Stimulated activated memory B cell treated with anti-CD40 and anti-IgM and Interleukin-4, amounts not matched to agents 10 μg/mL and 1 μg/mL and 100 μg/mL, for 72 hours (primary cell): ENCODE data around the gene PTPRF.

ENCODE experiments used
- ATAC-seq: fragments of 150-1000 bp; cut with Tn5 transposase; 2 replicates; pipeline ENCODE4 v1.10.0; 2021
- H3K27ac Mint-ChIP-seq: one replicate; pipeline ENCODE4 v1.8.0; 2022; ENCODE audit warnings: mild to moderate bottlenecking, mixed read lengths
- H3K27me3 Mint-ChIP-seq: one replicate; pipeline ENCODE4 v1.8.0; 2022; ENCODE audit warnings: mixed read lengths
- H3K36me3 Mint-ChIP-seq: one replicate; pipeline ENCODE4 v1.8.0; 2022; ENCODE audit warnings: mixed read lengths
- H3K4me1 Mint-ChIP-seq: one replicate; pipeline ENCODE4 v1.8.0; 2022; ENCODE audit warnings: mixed read lengths
- H3K4me3 Mint-ChIP-seq: one replicate; pipeline ENCODE4 v1.8.0; 2022; ENCODE audit warnings: mild to moderate bottlenecking, moderate library complexity, mixed read lengths
- H3K9me3 Mint-ChIP-seq: one replicate; pipeline ENCODE4 v1.8.0; 2022; ENCODE audit warnings: mixed read lengths

Gene PTPRF

DNA sequence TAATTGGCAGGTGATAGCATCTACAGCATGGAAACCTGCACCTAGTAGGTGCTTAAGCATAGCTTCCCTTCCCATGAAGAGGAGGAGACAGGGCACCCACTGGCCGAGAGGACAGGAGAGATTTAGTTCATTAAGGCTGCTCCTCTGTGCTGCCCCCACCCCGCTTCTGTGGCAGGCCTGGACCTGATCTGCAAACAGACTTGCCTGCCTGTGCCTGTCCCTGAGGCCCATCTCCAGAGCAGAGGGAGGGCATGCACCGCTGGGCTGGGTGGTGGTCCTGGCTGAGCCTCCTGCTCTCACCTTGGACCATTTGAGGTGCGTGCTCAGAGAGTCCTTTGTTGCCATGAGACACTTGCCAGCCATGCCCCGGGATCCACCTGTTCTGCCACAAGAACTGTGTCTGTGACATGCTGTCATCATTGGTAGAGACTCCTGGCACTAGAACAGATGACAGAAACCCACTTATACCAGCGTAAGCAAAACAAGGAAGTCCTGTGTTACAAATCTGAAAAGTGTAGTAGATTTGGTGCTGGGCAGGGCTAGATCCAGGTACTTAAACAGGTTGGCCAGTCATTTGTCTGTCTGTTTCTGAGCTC, 55.6 kb downstream of the PTPRF start:
- no peaks in the 10 kb centered on the region for H3K4me1 Mint-ChIP-seq
- H3K27me3 Mint-ChIP-seq: peaks cover 7% of the 10 kb centered on the region

DNA sequence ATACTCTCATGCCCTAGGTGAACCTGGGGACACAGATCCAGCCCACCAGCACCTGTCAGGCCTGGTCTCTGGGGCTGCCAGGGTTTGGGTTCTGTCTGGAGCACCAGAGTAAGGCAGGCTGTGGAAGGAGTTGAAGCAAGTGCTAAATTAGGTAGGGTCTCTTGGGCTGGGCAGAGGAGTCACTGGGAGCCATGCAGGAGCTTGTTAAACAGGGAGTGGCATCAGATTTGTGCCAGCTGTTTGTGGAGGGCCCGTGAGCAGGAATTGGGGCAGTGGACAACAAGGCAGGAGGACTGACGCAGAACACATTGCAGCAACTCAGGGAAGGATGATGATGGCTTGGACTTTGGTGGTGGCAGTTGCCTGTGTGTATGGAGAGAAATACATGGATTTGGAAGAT, 56.3 kb downstream of the PTPRF start:
- Mint-ChIP-seq H3K27ac (no peak overlapping the region), H3K9me3 (no peaks in the 10 kb centered on the region), H3K4me1 (no peaks in the 10 kb centered on the region), H3K27me3 (peaks cover 7% of the 10 kb centered on the region), H3K4me3 (no peak overlapping the region), H3K36me3 (no peaks in the 10 kb centered on the region)
- ATAC-seq: no peak

More for the DNA sequence above, 55.6 kb downstream of the PTPRF start:
- ATAC-seq: no peak
- no peaks in the 10 kb centered on the region for H3K9me3 Mint-ChIP-seq
- no peaks in the 10 kb centered on the region for H3K36me3 Mint-ChIP-seq
- no peak overlapping the region for H3K27ac Mint-ChIP-seq
- no peak overlapping the region for H3K4me3 Mint-ChIP-seq

DNA sequence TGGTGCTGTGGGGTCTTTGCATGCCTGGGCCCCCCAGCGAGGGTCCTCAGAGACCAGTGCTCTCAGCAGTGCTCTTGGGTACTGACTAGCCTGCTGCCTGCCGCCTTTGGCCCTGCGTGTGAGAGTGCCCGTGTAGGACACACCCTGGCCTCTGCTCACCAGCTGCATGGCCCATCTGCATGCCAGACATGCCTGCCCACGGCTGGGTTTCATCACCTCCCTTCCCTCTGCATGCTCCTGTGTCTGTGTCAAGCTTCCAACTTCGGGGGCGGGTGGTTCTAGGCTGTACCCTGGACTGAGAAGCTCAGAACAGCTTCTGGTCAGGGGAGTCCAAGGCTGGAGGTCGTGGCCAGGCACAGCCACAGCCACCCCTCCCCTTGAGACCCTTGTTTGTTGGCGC, 56.9 kb downstream of the PTPRF start:
- ATAC-seq: no peak
- Mint-ChIP-seq H3K27me3 (peaks cover 9% of the 10 kb centered on the region), H3K9me3 (no peaks in the 10 kb centered on the region), H3K4me3 (no peak overlapping the region), H3K27ac (no peak overlapping the region), H3K4me1 (no peaks in the 10 kb centered on the region), H3K36me3 (no peaks in the 10 kb centered on the region)

DNA sequence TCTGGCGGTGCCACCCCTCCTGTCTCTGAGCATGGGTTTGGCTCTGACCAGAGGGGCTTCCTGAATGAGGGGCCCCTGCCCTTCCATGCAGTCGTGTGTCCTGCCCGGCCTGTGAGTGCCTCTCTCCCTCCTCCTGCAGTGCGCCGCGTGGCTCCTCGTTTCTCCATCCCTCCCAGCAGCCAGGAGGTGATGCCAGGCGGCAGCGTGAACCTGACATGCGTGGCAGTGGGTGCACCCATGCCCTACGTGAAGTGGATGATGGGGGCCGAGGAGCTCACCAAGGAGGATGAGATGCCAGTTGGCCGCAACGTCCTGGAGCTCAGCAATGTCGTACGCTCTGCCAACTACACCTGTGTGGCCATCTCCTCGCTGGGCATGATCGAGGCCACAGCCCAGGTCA, 57.9 kb downstream of the PTPRF start:
- H3K27ac Mint-ChIP-seq: no peak overlapping the region
- no peak for ATAC-seq
- H3K4me1 Mint-ChIP-seq: no peaks in the 10 kb centered on the region
- no peaks in the 10 kb centered on the region for H3K9me3 Mint-ChIP-seq
- no peaks in the 10 kb centered on the region for H3K36me3 Mint-ChIP-seq
- H3K4me3 Mint-ChIP-seq: no peak overlapping the region
- peaks cover 17% of the 10 kb centered on the region for H3K27me3 Mint-ChIP-seq

DNA sequence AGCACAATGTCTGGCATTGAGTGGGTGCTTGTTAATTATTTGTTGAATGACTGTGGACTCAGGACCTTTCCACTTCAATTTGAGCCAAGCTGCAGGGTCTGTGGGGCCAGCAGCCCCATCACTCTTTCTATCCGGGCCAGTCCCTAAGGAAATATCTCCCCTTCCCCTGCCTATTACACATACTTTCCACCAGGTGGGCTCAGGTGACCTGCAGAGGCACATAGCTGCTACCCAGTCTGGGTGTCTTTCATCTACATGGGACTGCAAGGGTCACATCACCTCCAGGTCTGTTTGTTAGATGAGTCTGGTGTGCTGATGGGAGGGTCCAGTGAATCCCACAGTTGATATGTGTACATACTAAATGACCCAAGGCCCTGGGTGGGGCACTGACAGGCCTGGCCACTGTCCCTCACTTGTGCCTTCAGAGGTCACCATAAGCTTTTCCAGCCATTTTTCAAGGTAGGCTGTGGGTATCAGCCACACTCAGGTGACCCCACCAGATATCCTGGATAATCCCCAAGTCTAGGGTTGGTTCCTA, 59.8 kb downstream of the PTPRF start:
- no peaks in the 10 kb centered on the region for H3K36me3 Mint-ChIP-seq
- no peaks in the 10 kb centered on the region for H3K4me1 Mint-ChIP-seq
- H3K4me3 Mint-ChIP-seq: no peak overlapping the region
- H3K9me3 Mint-ChIP-seq: no peaks in the 10 kb centered on the region
- no peak for ATAC-seq
- H3K27ac Mint-ChIP-seq: no peak overlapping the region
- peaks cover 17% of the 10 kb centered on the region for H3K27me3 Mint-ChIP-seq

DNA sequence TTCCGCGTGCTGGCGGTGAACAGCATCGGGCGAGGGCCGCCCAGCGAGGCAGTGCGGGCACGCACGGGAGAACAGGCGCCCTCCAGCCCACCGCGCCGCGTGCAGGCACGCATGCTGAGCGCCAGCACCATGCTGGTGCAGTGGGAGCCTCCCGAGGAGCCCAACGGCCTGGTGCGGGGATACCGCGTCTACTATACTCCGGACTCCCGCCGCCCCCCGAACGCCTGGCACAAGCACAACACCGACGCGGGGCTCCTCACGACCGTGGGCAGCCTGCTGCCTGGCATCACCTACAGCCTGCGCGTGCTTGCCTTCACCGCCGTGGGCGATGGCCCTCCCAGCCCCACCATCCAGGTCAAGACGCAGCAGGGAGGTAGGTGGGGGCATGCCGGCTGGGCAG, 60.5 kb downstream of the PTPRF start:
- no peak overlapping the region for H3K27ac Mint-ChIP-seq
- H3K4me1 Mint-ChIP-seq: no peaks in the 10 kb centered on the region
- peak; percentile 5 for ATAC-seq
- H3K27me3 Mint-ChIP-seq: peaks cover 17% of the 10 kb centered on the region
- H3K9me3 Mint-ChIP-seq: no peaks in the 10 kb centered on the region
- no peaks in the 10 kb centered on the region for H3K36me3 Mint-ChIP-seq
- H3K4me3 Mint-ChIP-seq: no peak overlapping the region

DNA sequence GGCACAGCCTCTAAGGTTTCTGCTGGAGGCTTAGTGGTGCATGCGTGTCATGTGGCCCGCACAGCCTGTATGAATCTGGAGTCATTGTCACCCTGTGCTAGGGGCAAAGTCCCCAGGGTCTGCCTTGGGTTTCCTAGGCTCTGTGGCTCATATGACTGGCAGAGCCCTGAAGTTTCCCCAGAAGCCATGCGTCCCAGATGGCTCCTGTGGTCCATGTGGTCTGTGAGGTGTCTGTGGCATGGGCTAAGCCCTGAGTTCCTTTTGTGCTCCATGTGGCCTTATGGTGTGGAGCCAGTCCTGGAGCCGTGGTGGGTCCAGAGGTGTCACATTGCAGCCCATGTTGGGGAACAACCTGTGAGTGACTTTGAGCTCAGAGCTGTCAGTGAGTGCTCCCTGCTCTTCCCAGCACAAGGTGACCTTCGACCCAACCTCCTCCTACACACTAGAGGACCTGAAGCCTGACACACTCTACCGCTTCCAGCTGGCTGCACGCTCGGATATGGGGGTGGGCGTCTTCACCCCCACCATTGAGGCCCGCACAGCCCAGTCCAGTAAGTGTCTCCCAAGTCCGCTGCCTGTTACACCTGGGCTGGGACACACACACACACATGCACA, 61.5 kb downstream of the PTPRF start:
- H3K9me3 Mint-ChIP-seq: no peaks in the 10 kb centered on the region
- no peaks in the 10 kb centered on the region for H3K36me3 Mint-ChIP-seq
- H3K4me3 Mint-ChIP-seq: no peak overlapping the region
- peaks cover 17% of the 10 kb centered on the region for H3K27me3 Mint-ChIP-seq
- H3K27ac Mint-ChIP-seq: no peak overlapping the region
- ATAC-seq: no peak
- no peaks in the 10 kb centered on the region for H3K4me1 Mint-ChIP-seq

DNA sequence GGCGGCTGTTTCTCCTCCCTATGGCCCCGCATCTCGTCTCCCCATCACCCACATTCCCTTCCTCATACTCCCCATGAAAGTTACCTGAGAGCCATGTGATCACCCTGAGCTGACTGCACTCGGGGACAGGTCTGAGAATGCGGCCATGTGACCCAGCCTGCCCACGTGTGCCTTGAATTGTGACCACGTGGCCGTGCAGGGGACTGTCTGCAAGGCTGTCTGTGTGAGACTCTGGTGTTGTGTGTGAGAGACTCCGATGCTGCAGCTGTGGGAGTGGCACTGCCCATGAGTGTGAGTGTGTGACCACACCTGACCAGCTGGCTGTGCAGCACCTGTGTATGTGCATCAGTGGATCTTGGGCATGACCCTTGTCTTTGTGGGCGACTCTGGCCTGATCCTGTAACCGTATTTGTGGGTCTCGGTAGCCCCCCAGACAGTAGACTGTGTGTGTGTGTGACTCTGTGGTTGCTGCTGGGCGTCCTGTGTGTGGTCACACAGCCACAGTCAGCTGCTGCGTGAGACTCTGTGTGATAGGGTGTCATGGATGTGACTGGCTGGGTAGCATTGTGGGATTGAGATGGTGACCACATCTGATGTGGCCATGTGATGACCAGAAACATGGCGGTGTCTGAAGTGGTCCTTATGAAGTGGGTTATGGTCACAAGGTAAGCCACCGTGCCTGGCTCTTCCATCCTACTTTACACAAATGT, 62.4 kb downstream of the PTPRF start:
- Mint-ChIP-seq H3K27me3 (peaks cover 17% of the 10 kb centered on the region), H3K4me3 (no peak overlapping the region), H3K9me3 (no peaks in the 10 kb centered on the region), H3K27ac (no peak overlapping the region), H3K36me3 (no peaks in the 10 kb centered on the region), H3K4me1 (no peaks in the 10 kb centered on the region)
- ATAC-seq: no peak

DNA sequence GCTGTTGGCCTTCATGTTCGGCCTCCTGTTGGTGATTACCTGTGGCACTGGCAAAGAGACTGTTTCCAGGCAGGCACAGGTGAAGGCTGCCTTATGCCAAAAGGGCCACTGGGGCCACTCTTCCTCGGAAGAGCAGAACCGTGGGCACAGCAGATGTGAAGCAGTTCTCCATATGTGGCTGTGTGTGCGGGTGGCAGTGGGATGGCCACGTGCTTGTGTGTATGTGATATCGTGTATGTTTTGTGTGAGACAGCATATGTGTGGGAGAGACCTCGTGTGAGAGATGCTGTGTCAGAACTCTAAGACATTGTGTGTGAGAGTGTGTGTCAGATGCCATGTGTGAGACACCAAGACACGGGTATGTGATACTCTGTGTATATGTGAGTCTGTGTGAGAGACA, 65.9 kb downstream of the PTPRF start:
- Mint-ChIP-seq H3K36me3 (no peaks in the 10 kb centered on the region), H3K4me1 (no peaks in the 10 kb centered on the region), H3K27ac (no peak overlapping the region), H3K4me3 (no peak overlapping the region), H3K9me3 (no peaks in the 10 kb centered on the region), H3K27me3 (peaks cover 9% of the 10 kb centered on the region)
- ATAC-seq: no peak

DNA sequence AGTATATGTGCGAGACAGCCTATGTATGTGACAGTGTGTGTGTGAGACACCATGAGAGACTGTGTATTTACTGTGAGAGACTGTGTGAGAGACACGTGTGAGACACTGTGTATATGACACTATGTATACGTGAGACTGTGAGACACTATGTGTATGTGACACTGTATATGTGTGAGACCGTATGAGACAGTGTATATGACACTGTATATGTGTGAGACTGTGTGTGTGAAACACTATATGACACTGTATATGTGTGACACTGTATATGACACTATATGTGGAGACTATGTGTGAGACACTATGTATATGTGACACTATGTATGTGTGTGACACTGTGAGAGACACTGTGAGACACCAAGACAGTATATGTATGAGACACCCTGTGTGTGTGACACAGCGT, 66.3 kb downstream of the PTPRF start:
- no peak for ATAC-seq
- Mint-ChIP-seq H3K27ac (no peak overlapping the region), H3K9me3 (no peaks in the 10 kb centered on the region), H3K4me3 (no peak overlapping the region), H3K27me3 (peaks cover 9% of the 10 kb centered on the region), H3K36me3 (no peaks in the 10 kb centered on the region), H3K4me1 (no peaks in the 10 kb centered on the region)

DNA sequence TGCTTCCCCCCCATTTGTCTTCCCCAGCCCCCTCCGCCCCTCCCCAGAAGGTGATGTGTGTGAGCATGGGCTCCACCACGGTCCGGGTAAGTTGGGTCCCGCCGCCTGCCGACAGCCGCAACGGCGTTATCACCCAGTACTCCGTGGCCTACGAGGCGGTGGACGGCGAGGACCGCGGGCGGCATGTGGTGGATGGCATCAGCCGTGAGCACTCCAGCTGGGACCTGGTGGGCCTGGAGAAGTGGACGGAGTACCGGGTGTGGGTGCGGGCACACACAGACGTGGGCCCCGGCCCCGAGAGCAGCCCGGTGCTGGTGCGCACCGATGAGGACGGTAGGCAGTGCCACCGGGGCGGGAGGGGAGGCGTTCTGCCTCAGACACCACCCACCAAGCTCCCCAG, 67.0 kb downstream of the PTPRF start:
- H3K9me3 Mint-ChIP-seq: no peaks in the 10 kb centered on the region
- H3K4me3 Mint-ChIP-seq: no peak overlapping the region
- no peak overlapping the region for H3K27ac Mint-ChIP-seq
- peak; percentile 24 for ATAC-seq
- H3K36me3 Mint-ChIP-seq: no peaks in the 10 kb centered on the region
- no peaks in the 10 kb centered on the region for H3K4me1 Mint-ChIP-seq
- H3K27me3 Mint-ChIP-seq: peaks cover 6% of the 10 kb centered on the region

DNA sequence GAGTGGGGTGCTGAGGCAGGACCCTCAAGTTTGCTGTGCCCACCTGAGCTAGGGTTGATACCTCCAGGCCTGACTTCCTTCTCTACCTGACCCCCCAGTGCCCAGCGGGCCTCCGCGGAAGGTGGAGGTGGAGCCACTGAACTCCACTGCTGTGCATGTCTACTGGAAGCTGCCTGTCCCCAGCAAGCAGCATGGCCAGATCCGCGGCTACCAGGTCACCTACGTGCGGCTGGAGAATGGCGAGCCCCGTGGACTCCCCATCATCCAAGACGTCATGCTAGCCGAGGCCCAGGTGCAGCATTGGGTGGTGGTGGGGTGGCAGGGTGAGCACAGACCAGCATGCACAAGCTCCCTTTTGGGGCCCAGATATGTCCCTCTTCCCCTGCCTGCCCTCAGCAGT, 67.9 kb downstream of the PTPRF start:
- no peak for ATAC-seq
- Mint-ChIP-seq H3K4me3 (no peak overlapping the region), H3K36me3 (no peaks in the 10 kb centered on the region)

DNA sequence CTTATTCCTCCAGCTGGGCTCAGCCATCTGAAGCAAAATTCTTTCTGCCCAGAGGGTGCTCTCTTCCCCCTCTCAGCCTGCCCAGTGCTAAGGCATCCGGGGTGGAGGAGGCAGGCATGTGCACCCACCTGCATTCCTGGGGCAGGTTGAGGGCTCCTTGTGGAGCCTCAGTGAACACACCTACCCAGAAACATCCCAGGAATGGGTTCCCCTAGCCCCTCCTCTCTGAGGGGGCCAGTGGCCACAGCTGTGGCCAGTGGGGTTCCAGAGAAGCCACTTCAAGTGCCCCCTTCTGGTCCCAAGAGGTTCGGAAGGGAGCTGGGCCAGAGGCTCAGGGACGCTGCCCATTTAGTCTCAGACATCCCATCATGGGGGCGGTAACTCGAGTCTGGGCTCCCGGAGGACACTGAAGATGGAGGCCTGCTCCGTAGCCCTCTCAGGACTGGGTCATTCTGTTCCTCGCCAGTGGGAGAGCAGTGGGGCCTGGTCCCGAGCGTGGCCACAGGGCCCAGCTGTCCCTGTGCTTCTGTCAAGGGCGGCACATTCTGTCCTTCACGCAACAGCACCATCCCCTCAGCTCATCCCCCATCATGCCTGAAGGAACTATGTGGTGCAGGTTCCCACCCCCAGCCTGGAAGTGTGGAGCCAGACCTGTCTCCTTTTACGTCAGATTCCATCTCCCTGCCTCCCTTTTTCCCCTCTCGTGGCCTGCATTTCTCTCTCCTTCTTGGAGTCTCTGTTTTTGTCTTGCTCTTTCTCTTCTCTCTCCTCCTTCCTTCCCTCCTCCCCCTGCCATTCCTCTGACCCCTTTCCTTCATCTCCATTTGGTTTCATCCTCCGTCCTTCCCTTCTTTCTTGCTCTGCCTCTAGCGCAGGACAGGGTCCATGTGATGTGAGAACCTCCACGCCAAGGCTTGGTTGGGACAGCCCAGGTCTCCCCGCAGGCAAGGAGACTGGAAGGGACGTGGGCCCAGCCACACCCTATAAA, 69.6 kb downstream of the PTPRF start:
- H3K27me3 Mint-ChIP-seq: no peaks in the 10 kb centered on the region
- no peaks in the 10 kb centered on the region for H3K9me3 Mint-ChIP-seq
- no peaks in the 10 kb centered on the region for H3K36me3 Mint-ChIP-seq
- H3K27ac Mint-ChIP-seq: no peak overlapping the region
- H3K4me3 Mint-ChIP-seq: no peak overlapping the region
- no peak for ATAC-seq
- H3K4me1 Mint-ChIP-seq: no peaks in the 10 kb centered on the region

More for the DNA sequence above, 67.9 kb downstream of the PTPRF start:
- Mint-ChIP-seq H3K27ac (no peak overlapping the region), H3K9me3 (no peaks in the 10 kb centered on the region), H3K4me1 (no peaks in the 10 kb centered on the region), H3K27me3 (no peaks in the 10 kb centered on the region)

DNA sequence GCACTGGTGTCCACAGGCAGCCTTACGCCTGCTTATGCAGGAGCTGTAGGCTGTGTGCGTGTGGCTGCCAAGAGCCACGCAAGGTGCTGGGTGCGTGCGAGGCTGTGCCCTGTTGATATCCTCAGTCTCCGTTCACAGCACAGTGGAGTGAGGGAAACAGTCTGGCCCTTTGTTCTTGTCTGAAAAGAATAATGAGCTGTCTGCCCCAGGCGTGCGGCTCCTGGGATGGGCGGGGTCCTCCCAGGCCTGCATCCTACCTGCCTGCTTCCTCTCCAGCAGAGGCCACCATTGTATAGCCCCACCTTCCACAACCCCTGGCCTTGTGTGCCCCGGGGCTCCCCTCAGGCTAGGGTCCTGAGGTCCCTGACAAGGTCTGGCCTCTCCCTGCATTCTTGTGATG, 72.3 kb downstream of the PTPRF start:
- Mint-ChIP-seq H3K4me1 (no peaks in the 10 kb centered on the region), H3K4me3 (no peak overlapping the region), H3K27me3 (no peaks in the 10 kb centered on the region), H3K9me3 (no peaks in the 10 kb centered on the region), H3K27ac (no peak overlapping the region), H3K36me3 (no peaks in the 10 kb centered on the region)
- no peak for ATAC-seq

DNA sequence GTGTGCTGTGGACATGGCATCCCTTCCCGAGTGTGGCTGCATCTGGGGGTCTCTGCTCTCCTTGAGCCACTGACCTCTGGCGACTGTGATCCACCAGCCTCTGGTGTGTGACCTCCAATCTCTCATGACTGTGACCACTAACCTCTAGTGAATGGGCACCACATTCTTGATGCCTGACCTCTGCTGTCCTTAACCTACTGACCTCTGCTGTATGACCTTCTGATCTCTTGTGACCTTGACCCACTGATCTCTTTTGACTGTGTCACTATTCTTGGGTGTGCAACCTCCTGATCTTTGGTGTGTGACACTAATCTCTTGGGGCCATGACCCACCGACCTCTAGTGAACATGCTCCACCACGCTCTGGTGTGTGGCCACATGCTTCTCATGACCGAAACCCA, 73.5 kb downstream of the PTPRF start:
- Mint-ChIP-seq H3K36me3 (no peaks in the 10 kb centered on the region), H3K4me1 (no peaks in the 10 kb centered on the region), H3K4me3 (no peak overlapping the region), H3K27me3 (peaks cover 2% of the 10 kb centered on the region), H3K9me3 (no peaks in the 10 kb centered on the region), H3K27ac (no peak overlapping the region)
- no peak for ATAC-seq
